ENCODE results near the gene OR4K14. TPM values are rescaled to one million over a fixed set of nuclear protein-coding genes. Genes with fewer than 3 reads are reported as not detected.

Gene OR4K14
- total and polyA plus RNA-seq, 2 of the 4 experiments (the other 2 are of a cell fraction) = not detected

DNA sequence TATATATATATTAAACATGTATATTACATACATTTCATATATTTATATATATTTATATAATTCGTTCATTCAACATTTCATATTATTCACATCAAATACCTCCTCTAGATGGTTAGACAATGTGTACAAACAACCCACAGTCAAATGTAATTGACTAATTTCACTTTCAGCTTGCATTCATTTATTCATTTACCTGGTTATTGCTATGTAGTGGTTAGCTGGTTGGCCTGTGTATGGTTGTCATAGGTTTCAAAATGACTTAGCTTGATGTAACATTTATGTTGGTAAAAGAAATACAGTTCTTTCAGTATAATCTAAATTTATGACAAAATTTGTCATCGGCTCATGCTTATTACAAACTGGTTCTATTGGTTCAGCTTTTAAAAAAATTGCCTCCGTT, 16.3 kb upstream of the OR4K14 start:
- TF ChIP-seq RCOR1 (IDR thresholded peaks at IDR 0.05; ENCODE audit: insufficient replicate concordance, low read length) (no peak), MXI1 (IDR thresholded peaks at IDR 0.05; ENCODE audit: borderline replicate concordance, low read depth, low read length) (no peak), USF2 (IDR thresholded peaks at IDR 0.05; ENCODE audit: low read depth, low read length) (no peak), CEBPB (IDR thresholded peaks at IDR 0.05; ENCODE audit: low read depth, low read length) (no peak), BHLHE40 (IDR thresholded peaks at IDR 0.05; ENCODE audit: low read depth, low read length) (no peak), ELK1 (IDR thresholded peaks at IDR 0.05; ENCODE audit: borderline replicate concordance, low read depth, low read length) (no peak), RAD21 (IDR thresholded peaks at IDR 0.05; ENCODE audit: low read length) (no peak)
- no peak overlapping the region for H3K4me2 ChIP-seq (ENCODE audit: low read depth, low read length)
- no peak overlapping the region for H2AK5ac ChIP-seq (ENCODE audit: low read depth, low read length)
- no peak overlapping the region for H2BK120ac ChIP-seq (ENCODE audit: low read depth, low read length)
- no peak overlapping the region for H2BK15ac ChIP-seq (ENCODE audit: low read depth, low read length)
- no CpG with 5 or more reads among the region's 3 CpGs for WGBS, 2 experiments (ENCODE audit: extremely low coverage in 2 of 2, insufficient read length in 1 of 2)
- H3K14ac ChIP-seq (replicated peaks; ENCODE audit: low read depth, low read length) = no peak overlapping the region
- no peaks in the 10 kb centered on the region for H3K36me3 ChIP-seq (ENCODE audit: control insufficient read depth, insufficient read depth, low read length)
- DNase-seq (no peak), ATAC-seq (ENCODE audit: low read depth) (no peak)
- dilution Hi-C loops (cut with HindIII; ENCODE audit: low sequenced_read_pairs, unreplicated experiment) = no loop called here
- no peak overlapping the region for H3K4ac ChIP-seq (ENCODE audit: low read depth, low read length)
- H3K27me3 ChIP-seq (ENCODE audit: control insufficient read depth, insufficient read depth, low read length) = no peaks in the 10 kb centered on the region
- intact Hi-C loops (cut with micrococcal nuclease) = no loop called here
- no peak overlapping the region for H3K56ac ChIP-seq (ENCODE audit: extremely low read depth, insufficient read depth, low read length)
- H3K79me1 ChIP-seq (ENCODE audit: low read depth in 1 of 2, low read length in 2 of 2) = no peaks in the 10 kb centered on the region
- no peak overlapping the region for H3K9ac ChIP-seq (ENCODE audit: low read depth, low read length)
- no peak overlapping the region for H4K5ac ChIP-seq (ENCODE audit: low read depth, low read length)
- H4K8ac ChIP-seq (ENCODE audit: low read depth in 2 of 2, low read length in 2 of 2) = no peak overlapping the region
- in situ Hi-C loops (cut with MboI; ENCODE audit: low sequenced_read_pairs) = no loop called here
- no TSS peak for BruUV-seq (replicated peaks)
- no peak overlapping the region for H3K23ac ChIP-seq (ENCODE audit: low read depth, low read length)
- H3K18ac ChIP-seq (ENCODE audit: low read depth, low read length) = no peak overlapping the region
- H3K27ac ChIP-seq (ENCODE audit: insufficient read depth, low read length) = no peak overlapping the region
- no peak overlapping the region for H2BK5ac ChIP-seq (ENCODE audit: low read depth, low read length, poor library complexity, severe bottlenecking)
- no peaks in the 10 kb centered on the region for H3K9me1 ChIP-seq (ENCODE audit: insufficient read depth, low read length)
- H3K4me3 ChIP-seq (ENCODE audit: insufficient read depth, low read depth, low read length) = no peak overlapping the region
- ChIA-PET POLR2A (ENCODE audit: unreplicated experiment) (no interaction called here), CTCF (no interaction called here)
- no peaks in the 10 kb centered on the region for H4K20me1 ChIP-seq (ENCODE audit: insufficient read depth, low read length)
- H3K9me3 ChIP-seq (ENCODE audit: control insufficient read depth, insufficient read depth, low read length) = peaks cover 11% of the 10 kb centered on the region
- no peak overlapping the region for H4K91ac ChIP-seq (ENCODE audit: insufficient read depth, low read depth, low read length)
- no peak overlapping the region for H2BK20ac ChIP-seq (ENCODE audit: low read depth, low read length)
- no peak overlapping the region for H2AK9ac ChIP-seq (replicated peaks; ENCODE audit: low read depth, low read length, poor library complexity)
- no peaks in the 10 kb centered on the region for H3K4me1 ChIP-seq (ENCODE audit: control insufficient read depth, insufficient read depth, low read length)
- H2AFZ ChIP-seq (replicated peaks; ENCODE audit: low read length, poor library complexity) = no peak overlapping the region
